DMS 273 treated with DMSO at 0.1 percent for 48 hours (cell line): Measurements from ENCODE around the gene NDRG4.
"Not testable (repeated sequence)": the region's sequence is repeated elsewhere in the genome, so short reads cannot be mapped to it uniquely, and the experiment has no call there.

Source experiments
- DNase-seq: peaks from one replicate; lab custom pipeline; 2025; lab: John Stamatoyannopoulos, UW

Gene NDRG4

GRCh38 chr16:58464916-58465731 lies 34.8 kb upstream of the NDRG4 start:
- DNase-seq, result no peak

DNA sequence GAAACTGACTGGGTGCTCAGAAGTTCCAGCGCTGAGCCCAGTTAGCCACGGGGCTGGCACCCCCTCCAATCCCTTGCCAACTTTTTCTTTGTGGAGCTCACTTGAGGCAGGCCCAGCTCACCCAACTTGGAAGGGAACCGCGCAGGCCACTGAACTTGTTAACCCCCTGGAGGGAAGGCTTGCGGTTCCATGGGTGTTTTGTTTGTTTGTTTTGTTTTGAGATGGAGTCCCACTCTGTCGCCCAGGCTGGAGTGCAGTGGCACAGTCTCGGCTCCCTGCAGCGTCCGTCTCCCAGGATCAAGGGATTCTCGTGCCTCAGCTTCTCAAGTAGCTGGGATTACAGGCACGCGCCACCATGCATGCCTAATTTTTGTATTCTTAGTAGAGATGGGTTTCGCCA lies 34.1 kb upstream of the NDRG4 start:
- no peak for DNase-seq

DNA sequence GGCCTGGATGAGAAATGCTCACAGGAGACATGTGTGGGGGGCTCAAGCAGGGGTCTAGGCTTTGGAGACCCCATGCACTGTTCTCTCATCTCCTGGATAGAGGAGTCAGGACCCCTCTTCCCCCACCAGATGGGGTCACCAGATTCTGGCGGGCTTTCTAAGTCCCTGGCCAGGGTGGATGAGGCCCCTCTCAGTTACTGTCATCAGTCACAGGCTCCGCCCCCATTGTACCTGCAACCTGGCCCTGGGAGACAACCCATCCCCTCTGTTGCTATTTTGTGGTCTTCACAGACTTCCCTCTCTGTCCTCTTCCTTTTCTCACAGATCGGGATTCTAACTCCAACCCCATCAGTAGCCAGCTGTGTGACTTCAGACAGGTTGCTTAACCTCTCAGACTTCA lies 33.5 kb upstream of the NDRG4 start:
- DNase-seq, result no peak

- DNase-seq, result no peak
These were observed 32.0 kb upstream of the NDRG4 start for GRCh38 chr16:58467905-58468304.

DNA sequence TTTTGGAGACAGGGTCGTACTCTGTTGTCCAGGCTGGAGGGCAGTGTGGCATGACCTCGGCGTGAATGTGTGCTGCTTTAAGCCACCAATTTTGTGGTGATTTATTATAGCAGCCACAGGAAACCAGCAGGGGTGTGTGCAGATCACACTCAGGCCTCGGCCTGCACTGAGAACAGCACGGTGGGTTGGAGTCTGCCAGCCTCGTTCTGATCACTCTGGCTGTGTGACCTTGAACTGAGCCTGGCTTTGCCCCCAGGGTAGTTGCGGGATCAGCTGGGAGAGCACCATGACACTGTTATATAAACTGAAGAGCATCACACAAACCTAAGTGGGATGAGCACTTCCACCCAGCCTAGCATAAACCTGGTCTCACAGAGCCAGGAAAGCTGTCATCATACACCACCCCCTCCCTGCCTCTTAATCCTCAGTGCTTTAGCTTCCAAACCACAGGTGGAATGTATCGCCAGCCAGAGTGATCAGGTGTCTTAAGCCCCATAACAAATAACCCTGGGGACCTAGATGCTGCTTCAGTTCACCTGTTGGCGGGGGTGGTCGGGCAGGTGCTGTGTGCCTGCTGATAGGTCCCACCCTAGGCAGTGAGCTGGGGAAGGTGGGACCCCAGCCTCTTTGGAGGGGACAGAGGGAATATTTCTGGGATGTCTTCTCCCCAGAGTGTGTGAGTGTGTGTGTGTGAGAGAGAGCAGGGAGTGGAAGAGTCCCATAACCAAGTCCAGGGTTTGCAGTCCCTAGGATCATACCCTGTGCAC lies 28.6 kb upstream of the NDRG4 start:
- no peak for DNase-seq

DNA sequence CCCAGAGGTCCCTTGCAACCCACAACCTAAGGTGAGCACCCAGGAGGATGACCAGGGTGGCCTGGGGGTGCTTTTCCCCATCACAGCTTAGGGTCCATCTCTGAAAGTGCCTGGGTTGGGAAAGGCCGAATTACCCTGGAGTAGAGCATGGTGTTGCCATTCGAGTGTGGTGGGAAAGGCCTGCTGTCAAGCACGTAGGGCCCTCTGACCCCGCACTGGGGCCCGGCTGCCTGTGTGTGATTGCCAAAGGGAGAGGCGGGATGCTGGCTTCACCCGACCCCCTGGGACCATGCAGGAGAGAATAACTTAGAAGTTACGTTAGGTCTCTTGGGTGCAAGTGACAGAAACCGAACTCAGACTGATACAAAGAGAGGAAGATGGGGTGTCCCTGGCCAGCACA lies 27.7 kb upstream of the NDRG4 start:
- DNase-seq, result no peak

- DNase-seq, result no peak
These were observed 27.1 kb upstream of the NDRG4 start for GRCh38 chr16:58472827-58473226.

DNA sequence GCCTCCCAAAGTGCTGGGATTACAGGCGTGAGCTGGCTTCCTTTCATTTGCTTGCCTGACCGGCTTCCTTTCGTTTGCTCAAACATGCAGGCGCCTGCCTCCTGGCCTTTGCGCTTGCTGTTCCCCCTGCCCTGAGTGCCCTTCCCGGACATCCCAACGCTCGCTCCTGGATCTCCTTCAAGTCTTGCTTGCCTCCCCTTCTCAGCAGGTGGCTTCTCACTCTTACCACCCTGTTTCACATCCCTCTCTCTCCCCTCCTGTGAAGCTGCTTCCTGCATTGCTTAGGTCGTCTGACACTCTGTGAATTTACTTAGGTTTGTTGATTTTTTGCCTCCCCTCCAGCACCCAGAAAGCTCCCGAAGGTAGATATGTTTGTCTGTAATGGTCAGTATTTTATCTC lies 25.6 kb upstream of the NDRG4 start:
- no peak for DNase-seq

GRCh38 chr16:58475091-58475619 lies 24.8 kb upstream of the NDRG4 start:
- DNase-seq, result no peak

GRCh38 chr16:58476791-58477190 lies 23.2 kb upstream of the NDRG4 start:
- DNase-seq, result no peak

GRCh38 chr16:58478427-58478826 lies 21.5 kb upstream of the NDRG4 start:
- no peak for DNase-seq

DNA sequence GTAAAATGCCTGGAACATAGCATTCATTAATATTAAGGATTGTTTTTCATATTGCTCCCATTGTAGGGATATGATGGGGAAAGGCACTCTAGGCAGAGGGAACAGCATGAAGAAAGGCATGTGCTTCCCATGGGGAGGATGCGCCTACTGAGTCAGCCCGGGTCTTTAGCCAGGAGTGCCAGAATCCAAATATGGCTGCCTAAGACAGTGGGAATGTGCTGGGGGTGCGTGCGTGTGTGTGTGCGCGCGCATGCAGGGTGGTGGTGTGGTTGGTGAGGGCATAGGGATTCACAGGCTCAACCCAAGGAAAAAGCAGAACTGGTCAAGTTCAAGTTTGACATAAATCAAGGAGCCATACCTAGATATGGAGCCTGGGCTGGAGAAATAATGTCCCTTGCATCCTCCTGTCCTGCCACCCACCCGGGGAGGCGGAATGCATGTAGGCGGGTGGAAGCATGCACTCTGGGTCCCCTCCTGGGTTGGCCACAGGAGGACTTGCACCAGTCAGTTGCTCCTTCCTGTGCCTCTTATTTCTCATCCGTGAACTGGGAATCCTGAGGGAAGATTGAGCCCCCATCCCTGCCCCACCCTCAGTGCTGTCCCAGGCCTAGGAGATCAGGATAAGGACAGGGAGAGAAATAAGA lies 18.6 kb upstream of the NDRG4 start:
- no peak for DNase-seq

DNA sequence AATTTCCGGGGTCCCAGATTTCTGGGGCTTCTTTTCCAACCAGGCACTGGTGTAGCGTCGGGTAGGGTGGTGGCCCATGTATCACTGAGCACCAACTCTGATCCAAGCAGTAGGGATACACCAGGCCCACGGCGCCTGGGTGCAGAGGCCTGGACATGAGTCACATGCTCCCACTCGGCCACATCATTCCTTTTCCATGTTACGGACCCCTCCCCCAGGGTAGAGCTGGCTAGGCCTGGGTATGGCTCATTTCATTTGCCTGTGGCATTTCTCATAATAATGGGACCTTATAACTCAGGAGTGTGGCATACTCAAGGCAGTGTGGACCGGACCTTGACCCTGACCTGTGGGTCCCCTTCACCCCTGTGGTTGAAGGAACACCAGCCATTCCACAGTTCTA lies 18.0 kb upstream of the NDRG4 start:
- DNase-seq, result no peak

GRCh38 chr16:58485184-58485887 lies 14.6 kb upstream of the NDRG4 start:
- no peak for DNase-seq

- DNase-seq, result peak; percentile 16
These were observed 12.2 kb upstream of the NDRG4 start for GRCh38 chr16:58487566-58488351.

DNA sequence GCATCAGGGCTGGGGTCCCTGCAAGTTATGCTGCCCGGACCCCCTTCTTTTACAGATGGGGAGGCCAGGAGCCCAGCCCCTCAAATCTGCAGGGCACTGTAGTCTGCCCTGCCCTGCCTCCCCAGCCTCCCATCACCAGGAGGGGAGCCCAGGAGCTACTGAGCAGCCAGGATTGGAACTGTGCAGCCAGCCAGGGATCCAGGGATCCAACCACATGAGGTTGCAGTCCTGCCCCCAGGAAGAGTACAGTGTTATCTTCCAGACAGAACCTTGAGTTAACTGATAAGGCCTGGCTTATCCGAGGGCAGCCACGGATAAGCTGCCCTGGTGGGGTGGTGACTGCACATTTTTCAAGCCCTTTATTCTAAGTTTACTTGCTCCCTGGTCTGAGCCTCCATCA lies 11.4 kb upstream of the NDRG4 start:
- DNase-seq, result no peak

DNA sequence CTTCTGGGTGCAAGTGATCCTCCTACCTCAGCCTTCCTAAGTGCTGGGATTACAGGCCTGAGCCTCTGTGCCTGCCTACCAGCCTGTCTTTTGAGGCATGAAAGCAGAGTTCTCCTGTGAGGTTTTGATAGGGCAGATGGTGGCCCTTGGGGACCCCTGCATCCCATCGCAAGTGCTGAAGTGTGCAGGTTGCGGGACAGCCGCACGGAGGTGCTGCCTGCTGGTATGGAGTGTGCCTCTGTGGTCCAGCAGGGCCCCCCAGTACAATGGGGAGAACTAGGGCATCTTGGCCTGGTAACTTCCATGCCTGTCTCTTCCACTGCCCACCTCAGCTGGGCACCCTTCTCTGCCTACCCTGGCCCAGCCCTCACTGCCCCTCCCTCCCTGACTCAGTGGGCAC lies 9.9 kb upstream of the NDRG4 start:
- DNase-seq, result no peak

DNA sequence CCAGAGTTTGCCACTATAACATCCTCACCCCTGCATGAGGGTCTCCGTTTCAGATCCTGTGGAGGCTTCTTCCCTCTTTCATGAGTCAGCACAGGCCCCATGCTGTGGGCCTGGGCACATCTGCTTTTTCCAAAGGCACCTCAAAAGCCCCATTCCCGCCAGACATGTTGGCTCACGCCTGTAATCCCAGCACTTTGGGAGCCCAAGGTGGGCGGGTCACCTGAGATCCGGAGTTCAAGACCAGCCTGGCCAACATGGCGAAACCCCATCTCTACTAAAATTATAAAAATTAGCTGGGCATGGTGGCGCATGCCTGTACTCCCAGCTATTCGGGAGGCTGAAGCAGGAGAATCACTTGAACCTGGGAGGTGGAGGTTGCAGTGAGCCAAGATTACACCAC lies 9.4 kb upstream of the NDRG4 start:
- not testable (repeated sequence) for DNase-seq

GRCh38 chr16:58492066-58492465 lies 7.9 kb upstream of the NDRG4 start:
- no peak for DNase-seq

DNA sequence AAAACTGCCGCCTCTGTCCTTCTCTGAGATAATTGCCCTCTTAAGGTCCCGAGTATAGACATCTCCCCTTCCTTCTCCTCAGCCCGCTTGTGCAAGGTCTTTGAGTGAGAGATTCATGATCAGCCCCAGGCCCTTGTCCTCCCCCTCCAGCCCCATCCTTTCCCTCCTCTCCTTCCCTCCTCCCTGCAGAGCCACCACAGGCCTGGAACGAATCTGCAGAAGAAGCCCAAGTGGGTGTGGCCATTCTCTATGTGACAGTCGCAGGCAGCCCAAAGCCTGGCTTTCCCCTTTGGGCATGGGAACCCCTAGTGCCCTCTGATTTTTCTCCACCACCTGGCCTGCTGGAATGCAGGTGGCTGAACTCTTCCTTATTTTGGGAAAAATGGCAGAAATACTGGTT lies 7.2 kb upstream of the NDRG4 start:
- no peak for DNase-seq

DNA sequence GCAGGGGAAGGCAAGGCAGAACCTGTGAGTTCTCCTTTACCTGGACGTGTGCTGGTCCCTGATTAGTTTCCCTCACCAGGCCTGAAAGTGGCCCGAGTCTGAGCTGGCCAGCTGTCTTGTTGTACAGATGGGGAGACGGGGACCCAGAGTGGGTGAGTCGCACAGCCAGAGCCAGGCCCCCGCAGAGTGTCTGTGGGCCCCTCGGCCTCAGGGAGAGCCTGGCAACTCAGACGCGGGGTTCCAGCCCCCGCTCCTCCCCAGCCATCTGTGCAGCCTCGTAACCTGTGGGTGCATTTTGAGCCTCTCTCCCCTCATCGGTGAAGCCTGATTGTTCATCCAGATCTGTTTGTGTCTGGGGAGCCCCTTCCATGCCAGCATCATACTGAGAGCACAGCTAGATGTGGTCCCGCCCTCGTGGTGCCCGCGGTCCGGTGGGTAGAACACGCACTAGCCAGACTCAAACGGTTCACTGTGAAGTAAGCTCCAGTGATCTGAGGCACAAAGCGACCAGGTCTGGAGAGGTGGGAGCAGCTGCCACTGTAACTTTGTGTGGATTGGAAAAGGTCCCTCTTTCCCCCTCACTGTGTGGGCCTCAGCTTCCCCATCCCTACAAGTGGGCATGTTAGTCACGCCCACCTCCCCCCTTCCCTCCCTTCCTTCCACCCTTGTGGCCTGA lies 6.0 kb upstream of the NDRG4 start:
- DNase-seq, result no peak
